ENCODE data around the gene HELZ.

HELZ gene

GRCh38 chr17:67051837-67052236, 193.2 kb downstream of the HELZ start:
- no peak for TF ChIP-seq CTCF (IDR thresholded peaks at IDR 0.05)

- TF ChIP-seq CTCF (IDR thresholded peaks at IDR 0.05), result no peak
Measured at GRCh38 chr17:67051155-67051538, 193.8 kb downstream of the HELZ start.

- no peak for TF ChIP-seq CTCF (IDR thresholded peaks at IDR 0.05)
Measured at GRCh38 chr17:67050471-67051154, 194.4 kb downstream of the HELZ start.

GRCh38 chr17:67050066-67050465, 194.9 kb downstream of the HELZ start:
- TF ChIP-seq CTCF (IDR thresholded peaks at IDR 0.05), result no peak

- TF ChIP-seq CTCF (IDR thresholded peaks at IDR 0.05), result no peak
Measured at GRCh38 chr17:67049025-67049739, 195.8 kb downstream of the HELZ start.

GRCh38 chr17:67047382-67047781, 197.6 kb downstream of the HELZ start:
- no peak for TF ChIP-seq CTCF (IDR thresholded peaks at IDR 0.05)

GRCh38 chr17:67046398-67046797, 198.6 kb downstream of the HELZ start:
- TF ChIP-seq CTCF (IDR thresholded peaks at IDR 0.05), result no peak
